Coronary artery (tissue), 2 donors: ENCODE measurements around the gene CUX1.
A peak's percentile ranks its signal among the peaks of the same experiment; 100 is the strongest.
"Not testable (repeated sequence)": the region's sequence is repeated elsewhere in the genome, so short reads cannot be mapped to it uniquely, and the experiment has no call there.

Experiments used
- DNase-seq: peaks from one replicate; pipeline ENCODE4 v3.0.0-alpha.2; 2017; ENCODE audit warnings: low spot score
- H3K27ac ChIP-seq, 2 donors: fragments of 200-600 bp; sonication (generic); one replicate each; pipeline ENCODE4 v1.5.1; 2016 to 2019
- H3K4me3 ChIP-seq: fragments of 200-600 bp; sonication (generic); 2 replicates; pipeline ENCODE4 v1.5.1; 2016; ENCODE audit warnings: mild to moderate bottlenecking, moderate library complexity
- TF ChIP-seq, protein P1 (sequence below): fragments of 200-600 bp; sonication (generic); IDR thresholded peaks from one replicate; pipeline ENCODE4 v1.5.1; 2019; ENCODE audit warnings: antibody characterized with exemption

The CUX1 gene

GRCh38 chr7:102006695-102007094 lies 189.3 kb downstream of the CUX1 start:
- no peak overlapping the region for H3K4me3 ChIP-seq
- TF ChIP-seq, protein P1, sequence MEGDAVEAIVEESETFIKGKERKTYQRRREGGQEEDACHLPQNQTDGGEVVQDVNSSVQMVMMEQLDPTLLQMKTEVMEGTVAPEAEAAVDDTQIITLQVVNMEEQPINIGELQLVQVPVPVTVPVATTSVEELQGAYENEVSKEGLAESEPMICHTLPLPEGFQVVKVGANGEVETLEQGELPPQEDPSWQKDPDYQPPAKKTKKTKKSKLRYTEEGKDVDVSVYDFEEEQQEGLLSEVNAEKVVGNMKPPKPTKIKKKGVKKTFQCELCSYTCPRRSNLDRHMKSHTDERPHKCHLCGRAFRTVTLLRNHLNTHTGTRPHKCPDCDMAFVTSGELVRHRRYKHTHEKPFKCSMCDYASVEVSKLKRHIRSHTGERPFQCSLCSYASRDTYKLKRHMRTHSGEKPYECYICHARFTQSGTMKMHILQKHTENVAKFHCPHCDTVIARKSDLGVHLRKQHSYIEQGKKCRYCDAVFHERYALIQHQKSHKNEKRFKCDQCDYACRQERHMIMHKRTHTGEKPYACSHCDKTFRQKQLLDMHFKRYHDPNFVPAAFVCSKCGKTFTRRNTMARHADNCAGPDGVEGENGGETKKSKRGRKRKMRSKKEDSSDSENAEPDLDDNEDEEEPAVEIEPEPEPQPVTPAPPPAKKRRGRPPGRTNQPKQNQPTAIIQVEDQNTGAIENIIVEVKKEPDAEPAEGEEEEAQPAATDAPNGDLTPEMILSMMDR: no peak
- no peak overlapping the region for H3K27ac ChIP-seq
- no peak for DNase-seq

GRCh38 chr7:102008535-102009262 lies 191.3 kb downstream of the CUX1 start:
- peak overlapping the region in 1 of 2 donors; percentile 83 for H3K27ac ChIP-seq
- DNase-seq: no peak
- TF ChIP-seq, protein P1: no peak
- H3K4me3 ChIP-seq: no peak overlapping the region

DNA sequence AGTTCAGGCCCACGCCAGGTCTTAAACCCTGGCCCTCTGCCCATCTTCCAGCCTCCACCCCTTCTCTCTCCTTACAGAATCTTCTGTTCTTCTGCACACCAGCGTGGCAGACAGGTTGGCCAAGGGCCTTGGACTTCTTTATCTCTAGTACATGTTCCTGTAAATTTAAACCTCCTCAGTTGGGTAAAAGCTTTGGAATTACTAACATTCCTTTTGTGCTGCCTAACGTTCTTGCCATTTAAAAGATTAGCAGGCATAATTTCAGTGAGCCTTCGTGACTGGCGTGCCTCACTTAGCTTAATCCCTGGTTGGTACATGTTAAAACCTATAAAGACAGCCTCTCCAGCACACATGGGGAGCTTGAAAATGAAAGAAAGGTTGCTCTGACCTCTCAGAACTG lies 192.2 kb downstream of the CUX1 start:
- DNase-seq: no peak
- Histone ChIP-seq H3K4me3 (peak overlapping the region; percentile 46), H3K27ac (peak overlapping the region in 1 of 2 donors; percentile 83)
- TF ChIP-seq, protein P1: no peak

- H3K4me3 ChIP-seq, DNase-seq: not testable (repeated sequence)
- H3K27ac ChIP-seq: peak overlapping the region in 1 of 2 donors; percentile 21
Measured at GRCh38 chr7:102012112-102012830, 194.8 kb downstream of the CUX1 start.

- no peak overlapping the region for H3K4me3 ChIP-seq
- TF ChIP-seq, protein P1: no peak
- peak overlapping the region in 1 of 2 donors; percentile 21 for H3K27ac ChIP-seq
- DNase-seq: no peak
Measured at GRCh38 chr7:102012941-102013461, 195.6 kb downstream of the CUX1 start.

GRCh38 chr7:102018876-102019275 lies 201.4 kb downstream of the CUX1 start:
- Histone ChIP-seq H3K27ac (no peak overlapping the region), H3K4me3 (no peak overlapping the region)
- DNase-seq: no peak
- TF ChIP-seq, protein P1: no peak

DNA sequence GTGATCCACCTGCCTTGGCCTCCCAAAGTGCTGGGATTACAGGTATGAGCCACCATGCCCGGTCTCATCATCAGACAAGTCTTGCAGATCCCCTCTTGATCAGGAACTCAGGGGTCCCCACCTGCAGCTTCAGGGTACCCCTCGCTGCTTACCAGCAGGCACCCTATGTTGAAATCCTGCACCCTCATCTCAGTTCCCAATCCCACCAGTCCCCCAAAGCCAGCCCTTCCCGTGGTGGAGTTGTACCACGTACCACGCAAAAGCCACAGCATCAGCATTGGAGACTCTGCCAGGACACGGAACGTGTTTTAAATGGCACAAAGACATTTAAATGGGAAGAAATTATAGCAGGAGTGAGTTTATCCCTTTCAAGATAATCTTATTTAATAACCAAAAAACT lies 202.0 kb downstream of the CUX1 start:
- TF ChIP-seq, protein P1: no peak
- H3K27ac ChIP-seq: no peak overlapping the region
- DNase-seq: no peak
- no peak overlapping the region for H3K4me3 ChIP-seq
